Coronary artery (tissue), 2 donors: Measurements from ENCODE around the gene RFT1.

Source experiments
- DNase-seq: peaks from one replicate; pipeline ENCODE4 v3.0.0-alpha.2; 2017; ENCODE audit warnings: low spot score
- H3K27ac ChIP-seq, 2 donors: fragments of 200-600 bp; sonication (generic); one replicate each; pipeline ENCODE4 v1.5.1; 2016 to 2019
- H3K4me3 ChIP-seq: fragments of 200-600 bp; sonication (generic); 2 replicates; pipeline ENCODE4 v1.5.1; 2016; ENCODE audit warnings: mild to moderate bottlenecking, moderate library complexity
- CTCF ChIP-seq: fragments of 200-600 bp; sonication (generic); IDR thresholded peaks from one replicate; pipeline ENCODE4 v1.5.1; 2019; ENCODE audit warnings: antibody characterized with exemption

The RFT1 gene

GRCh38 chr3:53130179-53131061 is at the start of gene RFT1:
Gene RFT1, minus strand, starts transcription at chr3:53130435. Its CDS starts 35 bp downstream, at chr3:53130400.
- peak; percentile 97 for DNase-seq
- no peak for TF ChIP-seq CTCF
- Histone ChIP-seq H3K4me3 (peak within 1 kb of the TSS; percentile 98), H3K27ac (peak within 1 kb of the TSS; percentile 88 to 94)

GRCh38 chr3:53179580-53179979 is 49.3 kb upstream of the RFT1 start:
- H3K4me3 ChIP-seq = no peak overlapping the region
- TF ChIP-seq CTCF = no peak
- H3K27ac ChIP-seq = no peak overlapping the region
- no peak for DNase-seq

GRCh38 chr3:53178246-53178645 is 48.0 kb upstream of the RFT1 start:
- no peak overlapping the region for H3K27ac ChIP-seq
- no peak for DNase-seq
- no peak for TF ChIP-seq CTCF
- H3K4me3 ChIP-seq = no peak overlapping the region

- Histone ChIP-seq H3K27ac (no peak overlapping the region), H3K4me3 (no peak overlapping the region)
- TF ChIP-seq CTCF = no peak
- DNase-seq = no peak
Observed at GRCh38 chr3:53175613-53176540, 45.6 kb upstream of the RFT1 start.

- Histone ChIP-seq H3K27ac (no peak overlapping the region), H3K4me3 (no peak overlapping the region)
- no peak for DNase-seq
- no peak for TF ChIP-seq CTCF
Observed at GRCh38 chr3:53174346-53175250, 44.4 kb upstream of the RFT1 start.

GRCh38 chr3:53173107-53173506 is 42.9 kb upstream of the RFT1 start:
- no peak overlapping the region for H3K27ac ChIP-seq
- no peak overlapping the region for H3K4me3 ChIP-seq
- no peak for TF ChIP-seq CTCF
- DNase-seq = no peak
